GM18519 (cell line): ENCODE results near the gene SLC7A14.

Experiments used
- ATAC-seq: cut with Tn5 transposase; IDR thresholded peaks from one replicate; pipeline ENCODE4 v1.9.1; 2021; ENCODE audit warnings: mild to moderate bottlenecking, moderate library complexity; ENCODE audit not compliant: unreplicated experiment, low FRiP score

The SLC7A14 gene

DNA sequence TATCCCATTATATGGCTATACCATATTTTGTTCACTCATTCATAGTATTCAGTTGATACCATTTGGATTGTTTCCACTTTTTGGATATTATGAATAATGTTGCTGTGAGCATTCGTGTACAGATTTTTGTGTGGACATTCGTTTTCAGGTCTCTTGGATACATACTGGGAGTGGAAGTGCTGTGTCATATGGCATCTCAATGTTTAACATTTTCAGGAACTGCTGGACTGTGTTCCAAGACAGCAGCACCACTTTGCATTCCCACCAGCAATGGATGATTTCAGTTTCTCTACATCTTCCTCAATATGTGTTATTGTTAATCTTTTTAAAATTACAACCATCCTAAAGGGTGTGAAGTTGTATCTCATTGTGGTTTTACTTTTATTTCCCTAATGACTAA is 34.6 kb downstream of the SLC7A14 start:
- ATAC-seq = no peak

DNA sequence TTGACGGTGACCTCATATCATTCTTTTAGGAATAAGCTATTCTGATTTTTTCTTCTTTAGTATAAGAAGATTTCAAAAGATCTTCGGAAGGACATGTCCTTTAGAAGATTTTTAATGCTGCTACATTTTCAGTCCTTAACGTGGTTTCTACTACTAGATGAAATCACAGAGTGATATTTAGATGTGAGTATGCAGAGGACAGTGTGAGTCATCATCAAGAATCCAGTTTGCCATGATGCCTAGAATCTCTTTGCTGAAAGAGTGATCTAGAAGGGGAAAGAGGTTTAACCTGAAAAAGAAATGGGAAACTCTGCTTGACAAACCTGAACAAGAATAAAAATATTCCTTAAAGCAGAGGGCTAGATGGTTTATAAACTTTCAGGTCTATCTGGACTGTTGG is 43.2 kb downstream of the SLC7A14 start:
- ATAC-seq = no peak

DNA sequence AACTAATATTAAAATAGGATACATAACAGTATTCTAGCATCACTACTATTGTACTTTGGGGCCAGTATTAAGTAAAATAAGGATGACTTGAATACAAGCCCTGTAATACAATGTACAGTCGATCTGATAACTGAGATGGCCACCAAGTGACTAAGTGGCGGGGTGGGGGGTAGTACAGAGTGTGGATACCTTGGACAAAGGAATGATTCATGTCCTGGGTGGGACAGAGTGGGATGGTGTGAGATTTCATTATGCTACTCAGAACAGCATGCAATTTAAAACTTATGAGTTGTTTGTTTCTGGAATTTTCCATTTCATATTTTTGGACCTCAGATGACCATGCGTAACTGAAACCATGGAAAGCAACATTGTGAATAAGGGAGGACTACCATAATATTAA is 46.0 kb downstream of the SLC7A14 start:
- ATAC-seq = no peak

DNA sequence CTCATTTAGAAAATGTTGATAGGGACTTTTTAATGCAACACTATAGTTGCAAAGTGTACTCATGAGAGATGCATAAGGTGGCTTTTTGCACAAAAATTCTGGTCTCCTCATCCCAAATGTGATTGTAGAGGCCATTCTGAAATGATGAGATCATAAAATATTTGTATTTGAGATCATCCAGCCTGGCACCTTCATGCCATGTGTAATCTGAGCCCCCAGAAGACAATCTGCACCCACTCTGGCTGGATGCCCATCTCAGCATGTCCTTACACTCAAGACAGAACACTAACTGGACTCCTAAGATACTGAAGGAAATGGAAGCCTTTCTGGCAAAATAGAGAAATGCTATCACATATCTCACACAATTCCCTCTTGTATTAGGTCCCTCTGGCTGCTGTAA is 49.2 kb downstream of the SLC7A14 start:
- no peak for ATAC-seq

DNA sequence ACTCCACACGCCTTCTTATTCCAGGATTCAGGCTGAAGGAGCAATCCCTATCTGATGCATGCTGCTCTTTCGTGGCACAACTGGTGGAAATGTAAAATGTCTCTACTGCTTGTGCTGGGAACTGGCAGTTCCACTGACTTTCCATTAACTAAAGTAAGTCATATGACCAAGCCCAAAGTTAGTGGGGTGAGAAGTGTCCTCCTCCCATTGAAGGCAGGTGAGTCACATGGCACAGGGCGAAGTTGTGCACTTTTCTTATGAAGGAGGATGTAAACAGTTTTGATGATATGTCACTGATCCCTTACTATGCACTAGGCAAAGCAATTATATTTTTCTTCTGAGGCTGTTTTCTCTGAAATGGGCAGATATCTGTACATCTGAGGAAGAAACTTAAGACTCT is 51.6 kb downstream of the SLC7A14 start:
- ATAC-seq = no peak

DNA sequence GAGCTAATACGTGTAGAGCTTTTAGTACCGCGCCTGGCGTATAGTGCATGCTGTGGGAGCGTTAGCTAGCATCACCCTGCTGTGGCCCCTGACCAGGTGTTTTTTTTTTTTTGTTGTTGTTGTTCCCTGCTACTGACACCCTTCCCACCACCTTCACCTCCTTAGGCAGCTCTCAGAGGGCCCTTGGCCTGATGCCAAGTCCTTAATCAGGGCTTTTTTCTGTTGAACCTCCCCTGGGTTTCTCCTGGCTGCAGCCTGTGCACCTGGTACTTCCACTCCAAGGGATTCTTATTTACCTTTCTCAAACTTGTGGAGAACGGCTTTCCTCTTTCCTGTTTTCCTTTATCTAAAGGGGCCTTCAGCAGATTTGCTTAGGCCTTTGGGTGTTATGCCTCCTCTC is 53.3 kb downstream of the SLC7A14 start:
- ATAC-seq = no peak

DNA sequence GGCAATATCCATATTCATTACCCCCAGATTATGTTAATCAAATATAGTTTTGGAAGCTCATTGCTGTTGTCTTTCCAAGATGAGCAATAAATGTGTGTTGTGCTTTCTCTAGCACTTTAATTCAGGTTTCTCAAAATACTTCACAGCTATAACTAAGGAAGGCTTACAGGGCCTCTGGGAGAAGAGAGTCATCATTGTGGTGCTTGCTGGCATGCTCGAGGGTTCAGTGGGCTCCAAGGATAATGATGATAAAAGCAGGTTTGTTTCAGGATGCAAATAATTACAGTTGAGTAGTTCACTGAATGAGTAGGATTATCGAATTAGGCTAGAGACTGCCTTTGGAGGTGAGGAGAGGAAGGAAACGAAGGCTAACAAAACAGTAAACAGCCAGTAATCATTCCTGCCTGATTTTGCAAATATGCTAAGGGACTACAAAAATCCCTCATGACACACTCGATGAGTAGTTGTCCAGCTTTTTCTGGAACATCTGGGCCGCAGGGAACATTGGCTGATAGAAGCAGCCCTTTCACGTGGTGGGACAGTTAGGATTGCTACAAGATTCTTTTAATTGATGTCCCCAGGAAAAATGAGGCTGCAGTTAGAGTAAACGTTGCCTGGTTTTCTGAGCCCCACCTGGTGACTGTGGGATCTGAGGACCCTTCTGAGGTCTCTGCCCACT is 54.1 kb downstream of the SLC7A14 start:
- ATAC-seq = no peak

DNA sequence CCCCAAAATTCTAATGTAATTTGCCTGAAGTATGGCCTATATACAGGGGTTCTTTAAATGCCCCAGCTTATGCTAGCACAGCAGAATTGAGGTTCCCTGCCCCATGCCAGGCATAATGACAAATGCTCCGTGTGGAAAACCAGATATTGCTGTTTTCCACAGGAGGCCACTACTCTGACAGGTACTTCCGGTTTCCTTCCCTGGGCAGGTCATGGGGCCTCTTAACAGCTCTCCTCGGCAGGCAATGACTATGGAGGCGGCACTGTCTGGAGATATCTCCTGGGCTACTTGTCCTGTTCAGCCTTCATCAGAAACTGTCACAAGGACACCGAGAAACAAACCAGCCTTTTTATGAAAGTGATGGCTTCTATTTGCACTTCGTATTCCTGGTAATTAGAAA is 54.8 kb downstream of the SLC7A14 start:
- no peak for ATAC-seq

DNA sequence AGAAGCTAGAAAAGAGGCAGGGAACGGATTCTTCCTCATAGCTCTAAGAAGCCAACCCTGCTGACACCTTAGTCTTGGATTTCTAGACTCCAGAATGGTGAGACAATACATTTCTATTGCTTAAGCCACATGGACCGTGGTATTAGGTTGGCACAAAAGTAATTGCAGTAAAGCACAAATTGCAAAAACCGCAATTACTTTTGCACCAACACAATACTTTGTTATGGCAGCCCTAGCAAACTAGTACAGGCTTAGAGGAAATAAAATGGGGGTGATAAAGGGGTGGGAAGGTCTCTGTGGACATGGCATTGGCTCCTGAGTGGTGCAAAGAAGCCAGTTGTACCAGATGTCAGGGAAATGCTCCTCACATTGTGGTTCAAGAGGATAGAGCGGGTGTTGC is 56.0 kb downstream of the SLC7A14 start:
- ATAC-seq = no peak

DNA sequence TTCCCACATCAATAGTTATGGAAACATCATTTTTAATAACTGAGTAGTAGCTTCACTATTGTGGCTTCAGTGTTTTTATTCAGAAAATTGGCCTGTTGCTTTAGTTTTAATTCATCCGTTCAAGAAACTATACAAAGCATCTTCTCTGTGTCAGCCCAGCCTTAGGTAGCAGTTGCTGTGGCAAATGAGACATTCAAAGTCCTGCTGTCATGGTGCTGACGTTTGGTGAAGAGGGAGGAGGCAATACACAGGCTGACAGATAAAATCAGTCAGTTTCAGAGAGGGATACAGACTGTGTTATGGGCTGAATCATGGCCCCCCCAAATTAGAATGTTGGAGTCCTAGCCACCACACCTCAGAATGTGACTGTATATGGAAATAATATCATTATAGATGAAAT is 56.5 kb downstream of the SLC7A14 start:
- no peak for ATAC-seq

DNA sequence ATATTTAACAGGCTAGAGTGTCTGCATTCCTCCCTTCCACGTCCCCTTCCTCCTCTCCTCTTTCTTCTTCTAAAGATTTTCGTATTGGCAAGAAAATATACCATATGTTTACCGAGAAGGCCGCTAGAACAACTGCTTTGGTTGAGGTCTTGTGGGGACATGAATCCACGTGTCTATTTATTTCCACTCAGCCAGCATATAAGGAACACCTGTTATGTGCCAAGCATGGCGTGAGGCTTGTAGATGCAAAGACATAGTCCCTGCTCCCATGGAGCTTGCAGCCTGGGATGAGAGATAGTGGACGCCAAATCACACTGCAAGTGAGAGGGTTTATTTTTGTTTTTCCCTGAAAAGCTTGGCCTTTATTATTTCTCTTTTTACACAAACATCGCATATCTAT is 57.1 kb downstream of the SLC7A14 start:
- ATAC-seq = no peak

DNA sequence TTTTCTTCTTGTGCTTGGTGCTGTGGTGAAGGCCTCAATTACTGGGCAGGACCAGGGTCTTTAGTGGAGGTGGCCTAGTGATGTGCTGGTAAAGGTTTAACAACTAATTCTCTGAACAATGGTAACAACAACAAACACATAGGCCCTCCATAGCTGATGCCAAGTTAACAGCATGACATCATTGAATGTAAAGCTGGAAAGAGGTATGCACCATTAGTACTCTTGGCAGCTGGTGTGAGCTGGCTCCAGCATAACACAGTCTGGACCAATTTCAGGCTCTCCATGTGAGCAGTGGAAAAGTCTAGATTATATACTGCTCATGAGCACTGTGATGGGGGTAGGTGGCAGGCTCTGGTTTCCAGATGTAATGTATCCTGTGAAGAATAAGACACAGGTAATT is 61.8 kb downstream of the SLC7A14 start:
- ATAC-seq = no peak

DNA sequence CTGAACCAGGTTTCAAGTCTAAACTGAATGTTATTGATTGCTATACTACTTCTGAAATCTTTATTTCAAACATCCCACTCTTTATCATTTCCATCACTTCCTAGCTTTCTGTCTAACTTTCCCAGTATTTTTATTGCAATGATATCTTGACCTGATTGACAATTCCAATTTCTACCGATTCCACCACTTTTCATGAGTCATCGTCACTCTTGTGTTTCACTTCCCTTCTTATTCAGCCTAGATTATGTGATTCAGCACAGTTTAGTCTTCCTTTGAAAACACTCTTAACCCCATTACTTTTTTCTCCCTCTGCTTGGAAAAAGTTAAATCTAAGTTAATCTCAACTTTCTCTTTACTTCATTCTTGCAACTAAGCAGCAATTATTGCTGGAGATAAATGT is 62.6 kb downstream of the SLC7A14 start:
- ATAC-seq = no peak

DNA sequence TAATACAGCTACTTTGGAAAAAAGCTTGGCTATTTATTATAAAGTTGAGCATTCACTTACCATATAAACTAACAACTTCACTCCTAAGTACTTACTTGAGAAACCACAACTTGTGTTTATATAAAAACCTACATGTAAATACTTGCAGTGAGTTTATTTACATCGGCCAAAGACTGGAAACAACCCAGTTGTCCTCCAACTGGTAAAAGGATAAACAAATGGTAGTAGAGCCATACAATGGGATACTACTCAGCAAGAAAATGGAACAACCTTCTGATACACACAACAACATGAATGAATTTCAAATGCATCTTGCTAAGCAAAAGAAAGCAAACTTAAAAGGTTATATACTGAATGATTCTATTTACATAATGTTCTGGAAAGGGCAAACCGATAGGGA is 63.7 kb downstream of the SLC7A14 start:
- ATAC-seq = no peak

DNA sequence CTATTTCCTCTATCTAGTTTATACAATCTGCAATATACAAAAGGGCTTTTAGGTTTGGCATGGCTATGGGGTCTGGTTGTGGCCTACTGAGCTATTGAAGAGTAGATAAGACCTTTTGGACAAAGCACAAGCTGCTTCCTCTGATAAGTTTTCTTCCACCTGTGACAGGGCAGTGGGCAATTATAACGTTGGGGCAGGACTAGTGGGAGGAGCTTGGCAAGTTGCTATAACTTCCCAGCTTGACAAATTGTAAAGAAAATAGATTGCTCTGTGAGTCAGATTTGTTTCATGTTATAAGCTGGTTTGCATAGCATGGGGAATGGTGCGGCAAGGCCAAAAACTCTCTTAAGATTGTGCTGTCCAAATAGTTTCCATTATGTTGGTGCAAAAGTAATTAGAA is 64.9 kb downstream of the SLC7A14 start:
- ATAC-seq = no peak

DNA sequence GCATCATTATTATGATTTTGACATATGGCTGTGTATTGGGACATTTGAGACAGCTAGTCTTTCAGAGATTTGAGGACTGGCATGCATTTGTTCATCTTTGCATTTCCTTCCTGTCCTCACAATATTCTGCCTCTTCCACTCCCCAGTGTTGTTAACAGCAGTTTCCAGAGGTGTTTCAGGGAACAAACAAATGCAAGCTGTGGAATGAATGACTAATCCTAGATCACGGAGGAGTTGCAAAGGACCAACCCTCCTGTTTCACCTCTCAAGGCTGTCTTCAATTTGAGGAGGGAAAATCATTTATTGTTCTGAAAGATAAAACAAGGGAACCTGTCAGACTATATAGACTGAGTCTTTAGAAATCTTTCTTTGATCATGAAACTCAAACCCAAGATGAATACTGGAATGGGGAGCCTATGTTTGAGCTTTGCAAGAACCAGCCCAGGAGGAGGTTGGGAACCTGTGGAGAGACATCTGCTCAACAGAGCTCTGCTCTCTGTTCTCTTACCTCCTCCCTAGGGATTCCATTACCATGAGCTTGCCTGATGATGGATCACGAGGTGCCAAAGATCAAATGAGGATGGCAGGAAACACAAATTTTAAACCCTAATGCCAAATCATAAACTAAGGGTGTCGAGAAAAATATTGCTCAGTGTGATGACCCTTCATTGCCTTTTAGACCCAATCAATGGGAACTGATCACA is 68.5 kb downstream of the SLC7A14 start:
- no peak for ATAC-seq

DNA sequence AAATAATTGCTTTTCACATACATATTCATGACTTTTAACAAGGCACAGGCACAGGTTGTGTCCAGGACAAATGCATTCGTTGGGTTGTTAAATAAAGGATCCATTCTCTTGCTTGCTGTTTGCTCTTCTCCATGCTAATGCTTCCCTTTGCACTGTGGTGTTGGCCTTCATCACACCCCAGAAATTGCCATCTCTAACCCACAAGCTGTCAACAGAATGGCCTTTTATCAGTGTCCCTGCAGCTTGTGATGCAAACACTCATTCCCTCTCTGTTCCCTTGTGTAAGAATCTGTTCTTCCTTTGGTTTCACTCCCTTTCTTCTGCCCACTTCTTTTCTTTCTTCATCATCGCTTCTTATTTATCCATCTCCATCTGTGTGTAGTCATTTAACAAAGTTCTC is 72.2 kb downstream of the SLC7A14 start:
- no peak for ATAC-seq

DNA sequence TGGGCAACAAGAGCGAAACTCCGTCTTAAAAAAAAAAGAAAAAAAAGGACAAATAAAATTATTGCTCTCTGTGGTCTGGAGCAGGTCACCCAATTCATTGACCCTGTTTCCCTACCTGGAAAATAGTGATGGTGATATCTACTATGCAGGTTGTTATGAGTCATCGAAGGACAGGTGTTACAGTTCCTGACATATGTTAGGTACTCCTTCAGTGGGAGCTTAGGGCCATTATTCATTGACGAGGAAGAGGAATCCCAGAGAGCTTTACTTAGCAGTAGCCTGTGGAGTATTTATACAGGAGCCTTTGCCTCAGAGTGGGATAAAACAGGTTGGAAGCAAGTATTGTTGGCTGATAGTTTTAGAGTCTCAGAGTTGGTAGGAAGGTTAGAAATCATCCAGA is 74.5 kb downstream of the SLC7A14 start:
- no peak for ATAC-seq

DNA sequence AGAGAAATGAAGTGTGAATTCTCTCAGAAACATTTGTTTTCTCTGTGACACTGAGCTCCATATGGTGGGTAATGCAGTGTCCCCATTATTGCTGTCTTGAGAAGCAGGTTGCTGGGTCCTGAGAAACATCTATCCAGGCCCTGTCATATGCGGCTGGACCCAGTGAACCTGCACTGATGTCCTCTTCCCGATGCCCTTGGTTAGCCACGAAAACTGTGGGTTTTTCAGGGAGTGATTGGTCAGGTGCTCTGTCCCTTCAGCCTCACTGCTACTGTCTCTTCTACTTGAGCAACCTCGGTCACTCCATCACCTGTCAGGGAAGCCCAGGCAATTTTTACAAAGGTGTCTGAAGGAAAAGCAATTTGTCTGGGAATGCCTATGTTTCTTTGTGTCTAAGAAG is 77.0 kb downstream of the SLC7A14 start:
- no peak for ATAC-seq

DNA sequence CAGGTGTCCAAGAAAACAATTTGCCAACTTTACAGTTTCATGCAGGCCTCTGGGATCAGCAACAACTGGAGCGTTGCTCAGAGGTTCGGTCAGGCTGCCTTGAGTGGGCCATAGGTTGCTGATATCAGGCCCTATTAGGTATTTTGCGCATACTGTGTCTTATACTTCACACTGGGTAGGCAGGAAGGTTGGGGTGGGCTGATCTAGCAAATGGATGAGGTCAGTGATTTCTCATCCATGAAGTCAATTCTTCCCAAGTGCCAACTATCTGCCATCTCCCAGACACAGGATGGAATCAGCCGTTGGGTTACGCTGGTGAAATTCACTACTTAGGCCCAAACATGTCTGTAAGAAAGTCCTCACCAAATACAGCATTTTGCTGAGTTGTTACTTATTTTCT is 77.6 kb downstream of the SLC7A14 start:
- ATAC-seq = no peak

DNA sequence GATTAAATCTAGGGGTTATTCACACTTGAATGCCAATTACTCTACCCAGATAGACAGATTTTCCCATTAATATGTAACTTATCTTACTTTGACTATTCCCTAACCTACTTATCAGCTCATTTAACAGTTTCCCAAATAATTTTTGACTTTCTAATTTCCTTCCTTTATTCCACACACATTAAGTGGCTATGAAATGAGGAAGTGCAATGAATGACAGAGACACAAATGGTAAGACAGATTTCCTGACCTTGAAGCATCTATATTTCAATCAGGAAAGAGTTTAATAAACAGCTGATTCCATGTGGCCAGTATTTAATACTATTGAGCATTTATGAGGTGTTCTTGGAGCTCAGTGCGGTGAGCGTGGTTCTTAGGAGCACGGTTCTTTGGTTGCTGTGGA is 78.8 kb downstream of the SLC7A14 start:
- no peak for ATAC-seq

DNA sequence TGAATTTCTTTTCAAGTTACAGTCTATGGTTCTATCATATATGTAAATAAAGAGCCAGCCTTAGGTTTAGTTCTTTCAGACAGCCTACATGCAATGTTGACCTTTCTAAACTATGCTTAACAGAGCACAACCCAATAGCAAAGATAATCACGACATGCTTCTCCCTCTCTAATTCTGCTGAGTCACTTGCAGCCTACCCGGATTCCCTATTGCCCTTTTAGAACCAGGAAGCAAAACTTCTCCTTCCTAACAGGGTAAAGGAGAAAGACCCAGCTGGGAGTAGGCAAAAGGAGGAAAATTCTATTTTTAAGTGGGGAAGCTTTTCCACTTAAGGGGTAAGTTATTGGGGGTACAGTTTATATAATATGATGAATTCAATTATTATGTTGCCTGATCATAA is 79.3 kb downstream of the SLC7A14 start:
- ATAC-seq = no peak

DNA sequence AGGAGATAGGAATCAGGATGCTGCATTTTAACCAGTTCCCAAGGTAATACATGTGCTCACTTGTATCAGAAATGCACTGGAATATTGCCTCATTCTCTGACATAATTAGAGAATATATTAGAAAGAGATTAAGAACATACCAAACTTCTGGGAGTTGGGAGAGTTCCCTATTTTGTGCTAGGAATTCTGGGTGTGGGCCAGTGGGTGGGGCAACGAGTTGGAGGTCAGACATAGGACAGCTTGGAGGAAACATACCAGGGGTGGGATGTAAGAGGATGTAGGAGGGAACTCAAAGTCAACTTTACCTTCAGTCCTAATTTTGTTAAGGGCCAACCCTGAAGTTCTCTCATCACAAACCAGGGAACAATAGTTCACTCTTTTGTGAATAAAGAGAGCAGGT is 83.6 kb downstream of the SLC7A14 start:
- no peak for ATAC-seq
